ENCODE measurements around the gene DNM2.

GRCh38 chr19:10683064-10683426 lies 34.8 kb upstream of the DNM2 start:
- TF ChIP-seq PHTF2 (CRISPR knock-in tag; IDR thresholded peaks at IDR 0.05) (no peak), FOXJ3 (CRISPR knock-in tag; IDR thresholded peaks at IDR 0.05) (no peak), SIN3A (IDR thresholded peaks at IDR 0.05; ENCODE audit: borderline replicate concordance in 2 of 2, control insufficient read depth in 1 of 2, low read depth in 2 of 2, low read length in 2 of 2) (no peak), ELK1 (CRISPR knock-in tag; IDR thresholded peaks at IDR 0.05) (no peak), E2F4 (CRISPR knock-in tag; IDR thresholded peaks at IDR 0.05; ENCODE audit: low read depth) (no peak), CREB1 (IDR thresholded peaks at IDR 0.05) (no peak), CREB1 (CRISPR knock-in tag; IDR thresholded peaks at IDR 0.05) (no peak)
- TF ChIP-seq, protein P1, sequence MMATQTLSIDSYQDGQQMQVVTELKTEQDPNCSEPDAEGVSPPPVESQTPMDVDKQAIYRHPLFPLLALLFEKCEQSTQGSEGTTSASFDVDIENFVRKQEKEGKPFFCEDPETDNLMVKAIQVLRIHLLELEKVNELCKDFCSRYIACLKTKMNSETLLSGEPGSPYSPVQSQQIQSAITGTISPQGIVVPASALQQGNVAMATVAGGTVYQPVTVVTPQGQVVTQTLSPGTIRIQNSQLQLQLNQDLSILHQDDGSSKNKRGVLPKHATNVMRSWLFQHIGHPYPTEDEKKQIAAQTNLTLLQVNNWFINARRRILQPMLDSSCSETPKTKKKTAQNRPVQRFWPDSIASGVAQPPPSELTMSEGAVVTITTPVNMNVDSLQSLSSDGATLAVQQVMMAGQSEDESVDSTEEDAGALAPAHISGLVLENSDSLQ (IDR thresholded peaks at IDR 0.05) = no peak
- TF ChIP-seq, protein P2, sequence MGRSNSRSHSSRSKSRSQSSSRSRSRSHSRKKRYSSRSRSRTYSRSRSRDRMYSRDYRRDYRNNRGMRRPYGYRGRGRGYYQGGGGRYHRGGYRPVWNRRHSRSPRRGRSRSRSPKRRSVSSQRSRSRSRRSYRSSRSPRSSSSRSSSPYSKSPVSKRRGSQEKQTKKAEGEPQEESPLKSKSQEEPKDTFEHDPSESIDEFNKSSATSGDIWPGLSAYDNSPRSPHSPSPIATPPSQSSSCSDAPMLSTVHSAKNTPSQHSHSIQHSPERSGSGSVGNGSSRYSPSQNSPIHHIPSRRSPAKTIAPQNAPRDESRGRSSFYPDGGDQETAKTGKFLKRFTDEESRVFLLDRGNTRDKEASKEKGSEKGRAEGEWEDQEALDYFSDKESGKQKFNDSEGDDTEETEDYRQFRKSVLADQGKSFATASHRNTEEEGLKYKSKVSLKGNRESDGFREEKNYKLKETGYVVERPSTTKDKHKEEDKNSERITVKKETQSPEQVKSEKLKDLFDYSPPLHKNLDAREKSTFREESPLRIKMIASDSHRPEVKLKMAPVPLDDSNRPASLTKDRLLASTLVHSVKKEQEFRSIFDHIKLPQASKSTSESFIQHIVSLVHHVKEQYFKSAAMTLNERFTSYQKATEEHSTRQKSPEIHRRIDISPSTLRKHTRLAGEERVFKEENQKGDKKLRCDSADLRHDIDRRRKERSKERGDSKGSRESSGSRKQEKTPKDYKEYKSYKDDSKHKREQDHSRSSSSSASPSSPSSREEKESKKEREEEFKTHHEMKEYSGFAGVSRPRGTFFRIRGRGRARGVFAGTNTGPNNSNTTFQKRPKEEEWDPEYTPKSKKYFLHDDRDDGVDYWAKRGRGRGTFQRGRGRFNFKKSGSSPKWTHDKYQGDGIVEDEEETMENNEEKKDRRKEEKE (IDR thresholded peaks at IDR 0.05; ENCODE audit: borderline replicate concordance in 1 of 2, control insufficient read depth in 1 of 2, low read depth in 2 of 2, low read length in 1 of 2) = no peak
